GM18502 (cell line): ENCODE results near the gene TBC1D24.

Source experiments
- ATAC-seq: cut with Tn5 transposase; IDR thresholded peaks from one replicate; pipeline ENCODE4 v1.9.1; 2021; ENCODE audit warnings: mild to moderate bottlenecking; ENCODE audit not compliant: unreplicated experiment, poor library complexity

Gene TBC1D24

DNA sequence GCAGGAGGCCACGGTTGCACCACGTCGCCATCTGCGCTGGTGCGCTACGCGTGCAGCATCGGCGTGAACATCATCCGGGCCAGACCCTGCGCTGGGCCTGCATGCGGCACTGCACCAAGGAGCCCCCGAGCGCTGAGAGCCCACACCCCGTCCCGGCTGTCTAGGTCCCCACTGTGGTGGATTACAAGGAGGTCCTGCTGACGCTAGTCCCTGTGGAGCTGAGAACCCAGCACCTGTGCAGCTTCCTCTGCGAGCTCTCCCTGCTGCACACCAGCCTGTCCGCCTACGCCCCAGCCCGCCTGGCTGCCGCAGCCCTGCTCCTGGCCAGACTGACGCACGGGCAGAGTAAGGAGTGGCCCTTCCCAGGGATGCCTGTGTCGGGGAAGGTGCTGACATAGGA, 25.8 kb upstream of the TBC1D24 start:
- ATAC-seq, result no peak

DNA sequence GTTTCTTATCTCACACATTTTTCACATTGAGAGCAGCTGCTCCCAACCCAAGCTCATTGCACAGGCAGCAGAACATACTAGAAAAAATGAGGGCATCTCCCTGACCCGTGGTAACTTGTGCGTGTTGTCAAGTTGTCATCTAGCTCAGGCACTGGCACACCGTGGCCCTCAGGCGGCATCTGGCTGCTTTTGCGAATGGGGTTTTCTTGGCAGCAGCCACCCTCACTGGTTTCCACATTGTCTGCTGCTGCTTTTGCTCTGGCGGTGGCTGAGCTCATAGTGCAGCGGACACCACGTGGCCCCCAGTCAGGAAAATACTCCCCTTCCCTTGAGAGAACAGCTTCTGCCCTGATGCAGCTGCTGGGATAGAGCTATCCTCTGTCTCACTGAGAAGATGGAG, 24.4 kb upstream of the TBC1D24 start:
- ATAC-seq, result no peak

DNA sequence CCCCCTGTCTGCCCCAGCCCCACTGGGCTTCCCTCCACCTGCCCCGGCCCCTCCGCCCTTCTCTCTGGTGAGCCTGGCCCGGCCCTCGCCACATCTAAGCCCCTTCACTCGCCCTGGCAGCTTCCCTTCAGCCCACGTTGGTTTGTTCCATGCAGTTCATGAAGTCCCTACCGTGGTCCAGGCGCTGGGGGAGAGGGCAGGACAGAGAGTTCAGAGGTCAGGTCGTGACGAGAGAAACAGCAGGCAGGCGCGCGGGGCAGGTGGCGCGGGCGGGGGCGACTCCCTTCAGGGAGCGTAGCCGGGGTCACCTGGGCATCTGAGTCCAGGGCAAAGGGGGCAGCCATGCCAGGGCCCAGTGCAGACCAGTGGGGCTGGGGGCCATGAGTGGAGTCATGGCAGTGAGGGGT, 23.9 kb upstream of the TBC1D24 start:
- ATAC-seq, result no peak

DNA sequence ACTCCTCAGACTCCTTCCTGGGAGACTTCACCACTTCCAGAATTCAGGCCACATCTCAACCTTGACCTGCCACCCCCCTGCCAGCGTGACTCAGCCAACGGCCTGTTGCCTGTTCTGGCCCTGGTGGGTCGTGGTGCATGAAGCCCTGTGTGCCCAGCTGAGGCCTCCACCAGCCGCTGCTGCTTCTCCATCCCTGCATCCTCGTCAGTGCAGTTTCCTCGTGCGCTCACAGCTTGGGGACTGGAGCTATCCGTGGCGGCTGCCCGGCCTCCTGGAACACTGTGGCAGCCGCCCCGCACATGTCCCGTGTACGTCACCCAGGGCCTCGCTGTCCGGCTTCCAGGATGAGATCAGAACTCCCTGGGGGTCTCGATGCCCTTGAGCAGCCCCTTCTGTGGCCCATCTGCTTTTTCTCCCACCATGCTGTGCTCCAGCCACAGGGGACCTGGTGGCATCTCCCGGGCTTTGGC, 23.0 kb upstream of the TBC1D24 start:
- no peak for ATAC-seq

DNA sequence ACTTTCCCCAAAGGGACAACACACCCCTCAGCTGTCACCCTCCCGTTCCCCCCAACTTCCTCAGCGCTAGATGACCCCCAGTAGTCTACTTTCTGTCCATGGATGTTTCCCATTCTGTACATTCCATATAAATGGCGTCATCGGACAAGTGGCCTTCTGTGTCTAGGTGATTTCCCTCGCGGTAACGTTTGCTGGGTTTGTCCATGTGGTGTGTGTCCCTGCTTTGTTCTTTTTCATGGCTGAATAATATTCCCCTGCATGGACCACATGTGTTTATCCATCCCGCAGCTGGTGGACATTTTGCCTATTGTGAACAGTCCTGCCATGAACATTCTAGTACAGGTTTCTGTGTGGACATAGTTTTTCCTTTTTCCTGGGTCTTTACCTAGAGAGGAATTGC, 22.3 kb upstream of the TBC1D24 start:
- no peak for ATAC-seq

DNA sequence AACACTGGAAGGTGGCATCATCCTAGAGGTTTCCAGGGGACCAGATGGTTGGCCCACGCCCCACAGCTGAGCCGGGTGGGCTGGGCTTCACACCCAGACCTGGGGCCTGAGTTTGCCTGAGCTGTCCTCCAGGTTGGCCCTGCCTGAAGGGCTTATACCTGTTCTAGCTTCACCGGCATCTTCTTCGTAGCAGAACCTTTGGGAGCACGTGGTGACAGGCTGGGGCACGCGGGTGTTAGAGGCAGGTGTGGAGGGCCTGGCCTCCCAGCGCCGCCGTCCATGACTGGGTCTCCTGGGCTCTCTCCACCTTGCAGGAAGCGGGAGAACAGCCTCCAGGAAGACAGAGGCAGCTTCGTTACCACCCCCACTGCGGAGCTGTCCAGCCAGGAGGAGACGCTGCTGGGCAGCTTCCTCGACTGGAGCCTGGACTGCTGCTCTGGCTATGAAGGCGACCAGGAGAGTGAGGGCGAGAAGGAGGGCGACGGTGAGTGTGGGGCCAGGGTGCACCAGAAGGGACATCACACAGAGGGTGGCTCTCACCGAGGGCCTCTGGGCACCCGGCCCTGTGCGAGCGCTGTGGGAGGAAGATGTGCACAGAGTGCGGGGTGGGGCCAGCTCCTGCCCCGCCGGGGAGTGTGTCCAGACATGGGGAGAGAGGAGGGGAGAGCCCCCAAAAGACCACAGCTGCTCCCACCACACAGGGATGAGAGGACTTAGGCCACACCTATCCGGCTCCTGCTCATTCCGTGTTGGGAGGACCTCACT, 19.7 kb upstream of the TBC1D24 start:
- no peak for ATAC-seq

DNA sequence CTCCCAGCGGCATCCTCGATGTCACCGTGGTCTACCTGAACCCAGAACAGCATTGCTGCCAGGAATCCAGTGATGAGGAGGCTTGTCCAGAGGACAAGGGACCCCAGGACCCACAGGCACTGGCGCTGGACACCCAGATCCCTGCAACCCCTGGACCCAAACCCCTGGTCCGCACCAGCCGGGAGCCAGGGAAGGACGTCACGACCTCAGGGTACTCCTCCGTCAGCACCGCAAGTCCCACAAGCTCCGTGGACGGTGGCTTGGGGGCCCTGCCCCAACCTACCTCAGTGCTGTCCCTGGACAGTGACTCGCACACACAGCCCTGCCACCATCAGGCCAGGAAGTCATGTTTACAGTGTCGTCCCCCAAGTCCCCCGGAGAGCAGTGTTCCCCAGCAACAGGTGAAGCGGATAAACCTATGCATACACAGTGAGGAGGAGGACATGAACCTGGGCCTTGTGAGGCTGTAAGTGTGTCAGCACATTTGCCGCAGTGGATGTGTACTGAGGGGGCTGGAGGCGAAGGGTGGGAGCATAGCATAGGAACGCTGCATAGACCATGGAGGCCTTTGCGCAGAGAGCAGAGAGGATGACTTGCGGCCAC, 18.3 kb upstream of the TBC1D24 start:
- no peak for ATAC-seq

DNA sequence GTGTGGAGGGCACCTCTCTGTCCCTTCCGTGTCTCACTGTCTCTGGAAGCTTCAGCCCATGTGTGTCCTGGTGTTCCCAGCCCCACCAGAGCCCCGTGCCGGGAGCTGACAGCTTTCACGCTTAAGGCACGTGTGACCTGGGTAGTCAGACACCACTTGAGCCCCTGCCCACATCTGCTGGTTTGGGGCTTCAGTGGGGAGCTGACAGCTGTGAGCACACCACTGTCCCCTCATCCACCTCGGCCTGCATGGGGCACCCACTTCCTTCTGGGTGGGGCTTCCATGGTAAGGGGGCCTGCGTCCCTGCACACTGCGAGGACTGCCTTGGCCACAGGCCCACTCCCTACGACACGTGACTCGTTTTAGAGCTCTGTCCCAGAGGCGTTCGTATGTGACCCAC, 17.7 kb upstream of the TBC1D24 start:
- no peak for ATAC-seq

DNA sequence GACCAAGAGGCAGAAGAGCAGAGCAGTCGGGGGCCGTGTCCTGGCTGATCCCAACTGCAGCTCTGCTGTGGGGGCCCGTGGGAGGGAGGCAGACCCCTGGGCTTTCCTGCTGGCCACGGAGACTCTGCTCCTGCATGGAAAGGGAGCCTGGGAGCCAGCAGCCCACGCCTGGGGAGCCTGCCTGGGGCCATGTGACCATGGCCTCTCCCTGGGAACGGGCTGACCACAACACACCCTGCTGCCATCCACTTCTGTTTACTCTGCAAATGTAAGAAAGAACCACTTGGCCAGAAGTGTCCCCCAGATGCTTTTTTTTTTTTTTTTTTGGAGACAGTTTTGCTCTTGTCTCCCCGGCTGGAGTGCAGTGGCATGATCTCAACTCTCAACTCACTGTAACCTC, 17.0 kb upstream of the TBC1D24 start:
- ATAC-seq, result no peak

DNA sequence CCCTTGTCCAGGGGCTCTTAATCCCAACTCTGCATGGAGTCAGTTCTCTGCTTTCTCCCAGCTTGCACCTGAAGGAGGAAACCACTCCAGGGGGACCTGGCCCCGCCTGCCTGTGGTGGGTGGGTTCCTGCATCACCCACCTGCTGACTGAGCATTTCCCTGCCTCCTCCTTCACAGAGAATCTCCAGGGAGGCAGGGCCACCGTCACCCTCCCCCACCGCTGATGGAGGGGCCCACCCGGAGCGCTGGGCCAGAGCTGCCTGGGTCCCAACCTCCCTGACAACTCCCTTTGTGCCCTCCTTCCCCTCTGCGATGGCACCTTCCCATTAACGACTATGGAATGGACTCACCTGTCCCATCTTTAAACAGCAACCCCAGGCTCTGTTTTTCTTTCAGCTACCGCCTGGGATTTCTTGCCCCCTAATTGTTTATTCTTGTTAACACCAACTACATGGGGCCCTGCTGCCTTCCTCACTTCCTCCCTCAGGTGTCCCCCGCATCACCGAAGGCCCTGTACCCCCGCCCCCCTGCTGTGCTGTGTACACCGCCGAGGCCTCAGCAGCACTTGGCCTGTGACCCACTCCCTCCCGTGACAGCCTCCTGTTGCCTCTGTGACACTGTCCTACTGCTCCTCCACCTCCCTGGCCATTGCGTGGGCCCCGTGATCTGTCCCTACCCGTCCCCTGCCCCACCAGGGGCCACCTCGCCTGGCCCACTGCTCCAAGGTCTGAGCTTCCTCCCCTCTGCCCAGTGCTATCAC, 15.9 kb upstream of the TBC1D24 start:
- peak; percentile 12 for ATAC-seq

DNA sequence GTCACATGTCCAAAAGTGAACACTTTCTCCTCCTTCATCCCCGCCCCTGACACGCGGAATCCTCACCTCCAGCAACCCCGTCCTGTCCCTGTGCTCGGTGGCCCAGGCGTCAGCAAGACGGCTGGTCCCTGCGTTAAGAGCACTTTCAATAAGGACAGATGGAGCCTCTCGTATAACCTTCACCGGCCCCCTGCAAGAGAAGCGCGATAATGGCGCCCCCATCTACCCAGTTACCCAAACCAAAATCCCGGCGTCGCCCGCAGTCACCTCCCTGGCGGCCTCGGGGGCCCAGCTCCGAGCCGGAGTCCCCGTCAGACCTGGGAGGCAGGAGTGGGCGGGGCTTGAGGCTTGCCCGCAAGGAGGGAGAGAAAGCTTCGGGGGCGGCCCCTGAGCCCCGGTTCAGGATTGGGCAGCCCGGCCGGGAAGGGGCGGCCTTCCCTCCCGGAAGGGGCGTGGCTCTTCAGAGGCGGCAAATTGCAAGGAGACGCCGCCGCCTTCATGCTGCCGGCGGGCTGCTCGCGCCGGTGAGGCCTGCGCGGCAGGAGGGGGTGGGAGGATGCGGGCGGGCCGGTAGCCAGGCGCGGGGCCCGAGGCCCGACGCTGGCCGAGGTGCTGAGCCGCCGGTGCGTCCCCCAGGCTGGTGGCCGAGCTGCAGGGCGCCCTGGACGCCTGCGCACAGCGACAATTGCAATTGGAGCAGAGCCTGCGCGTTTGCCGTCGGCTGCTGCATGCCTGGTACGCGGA, 15.1 kb upstream of the TBC1D24 start, which contains the start of gene TEDC2:
TEDC2 (plus strand) TSS at position 463 of the 744 bp plus-strand sequence; CDS start at position 499, 36 bp downstream.
- ATAC-seq, result peak; percentile 91

DNA sequence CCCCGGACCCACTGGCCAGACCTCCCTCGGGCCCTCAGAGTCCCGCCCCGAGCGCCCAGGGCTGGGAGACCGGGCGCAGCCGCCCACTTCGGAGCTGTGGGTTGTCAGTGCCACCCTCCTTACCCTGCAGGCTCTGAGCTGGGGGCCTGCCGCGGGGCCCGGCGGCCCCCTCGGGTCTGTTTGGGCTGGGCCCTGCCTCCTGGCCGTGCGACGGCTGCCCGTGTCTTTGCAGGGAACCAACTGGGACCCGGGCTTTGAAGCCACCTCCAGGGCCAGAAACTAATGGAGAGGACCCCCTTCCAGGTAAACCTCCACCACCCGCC, 14.6 kb upstream of the TBC1D24 start:
- ATAC-seq, result peak; percentile 12

DNA sequence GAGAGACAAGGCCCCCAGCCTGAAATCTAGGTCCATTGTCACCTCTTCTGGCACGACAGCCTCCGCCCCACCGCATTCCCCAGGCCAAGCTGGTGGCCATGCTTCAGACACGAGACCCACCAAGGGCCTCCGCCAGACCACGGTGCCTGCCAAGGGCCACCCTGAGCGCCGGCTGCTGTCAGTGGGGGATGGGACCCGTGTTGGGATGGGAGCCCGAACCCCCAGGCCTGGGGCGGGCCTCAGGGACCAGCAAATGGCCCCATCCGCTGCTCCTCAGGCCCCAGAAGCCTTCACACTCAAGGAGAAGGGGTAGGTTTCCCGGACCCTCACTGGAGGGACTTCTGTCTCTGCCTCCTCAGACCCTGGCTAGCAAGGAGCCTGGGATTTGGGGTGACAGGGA, 14.0 kb upstream of the TBC1D24 start:
- ATAC-seq, result no peak

DNA sequence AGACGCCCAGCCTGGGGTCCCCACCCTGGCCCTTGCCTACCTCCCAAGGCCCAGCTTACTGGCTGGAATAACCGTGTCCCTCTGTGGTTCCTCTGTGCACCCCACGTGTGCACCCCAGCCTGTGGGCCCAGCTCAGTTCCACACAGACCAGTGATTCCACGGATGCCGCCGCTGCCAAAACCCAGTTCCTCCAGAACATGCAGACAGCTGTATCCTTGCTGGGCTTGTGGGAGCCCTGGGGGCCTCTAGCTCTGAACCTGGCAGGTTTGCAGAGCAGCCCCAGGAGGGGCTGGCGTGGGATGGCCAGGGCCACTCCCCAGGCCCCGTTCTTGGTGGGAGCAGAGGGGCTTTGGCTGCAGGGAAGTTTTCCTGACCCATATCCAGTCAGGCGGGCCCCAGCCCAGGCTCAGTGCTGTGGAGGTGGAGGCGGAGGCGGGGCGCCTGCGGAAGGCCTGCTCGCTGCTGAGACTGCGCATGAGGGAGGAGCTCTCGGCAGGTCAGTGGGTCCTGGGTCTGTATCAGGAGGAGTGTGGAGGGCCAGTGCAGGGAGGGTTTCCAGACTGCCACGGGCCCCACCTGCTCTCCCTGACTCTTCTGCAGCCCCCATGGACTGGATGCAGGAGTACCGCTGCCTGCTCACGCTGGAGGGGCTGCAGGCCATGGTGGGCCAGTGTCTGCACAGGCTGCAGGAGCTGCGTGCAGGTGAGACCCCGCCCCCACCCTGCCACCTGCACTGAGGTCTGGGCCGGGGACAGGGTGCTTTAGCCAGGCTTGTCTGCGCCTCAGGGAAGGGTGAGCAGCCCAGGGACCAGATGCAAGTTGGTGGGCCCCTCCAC, 12.7 kb upstream of the TBC1D24 start:
- no peak for ATAC-seq

DNA sequence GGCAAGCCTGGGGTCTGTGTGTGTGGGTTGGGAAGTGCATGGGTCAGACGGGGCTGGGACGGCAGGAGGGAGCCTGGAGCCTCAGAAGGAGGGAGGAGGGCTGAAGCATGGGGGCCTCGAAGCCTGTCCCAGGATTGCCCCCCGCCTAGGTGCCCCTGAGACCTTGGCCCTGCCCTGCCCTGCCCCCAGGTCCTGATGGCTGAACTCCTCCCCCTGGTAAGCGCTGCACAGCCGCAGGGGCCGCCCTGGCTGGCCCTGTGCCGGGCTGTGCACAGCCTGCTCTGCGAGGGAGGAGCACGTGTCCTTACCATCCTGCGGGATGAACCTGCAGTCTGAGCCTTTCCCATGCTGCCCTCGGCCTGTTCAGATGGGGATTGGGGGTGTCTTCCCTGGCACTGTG, 10.6 kb upstream of the TBC1D24 start:
- no peak for ATAC-seq

DNA sequence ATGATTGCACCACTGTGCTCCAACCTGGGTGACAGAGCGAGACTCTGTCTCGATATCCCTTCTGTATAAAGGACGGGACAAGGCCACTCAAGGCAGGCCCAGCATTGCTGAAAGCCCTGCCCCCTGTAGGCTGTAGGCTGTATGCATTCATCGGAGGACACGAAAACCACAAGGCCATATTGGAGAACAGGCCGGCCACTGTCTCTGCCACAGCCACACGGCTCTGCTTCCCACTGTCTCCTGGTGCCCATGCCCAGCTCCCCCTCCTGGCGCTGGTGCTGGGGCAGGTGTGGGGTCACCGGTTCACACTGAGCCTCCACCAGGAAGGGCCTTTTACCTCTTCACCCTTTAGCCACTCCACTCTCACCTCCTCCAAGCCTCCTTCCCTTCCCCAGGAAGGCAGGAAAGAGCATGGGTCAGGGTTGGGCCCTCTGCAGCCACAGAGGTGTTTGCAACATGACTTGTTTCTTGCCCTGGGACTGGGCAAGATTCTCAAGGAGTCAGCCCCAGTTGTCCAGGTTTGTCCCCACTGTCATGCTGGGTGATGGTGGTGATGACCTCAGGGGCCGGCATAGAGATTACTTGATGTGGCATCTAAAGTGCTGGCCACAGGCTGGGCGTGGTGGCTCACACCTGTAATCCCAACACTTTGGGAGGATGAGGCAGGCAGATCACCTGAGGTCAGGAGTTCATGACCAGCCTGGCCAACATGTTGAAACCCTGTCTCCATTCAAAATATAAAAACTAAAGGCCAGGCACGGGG, 9.1 kb upstream of the TBC1D24 start:
- ATAC-seq, result no peak

DNA sequence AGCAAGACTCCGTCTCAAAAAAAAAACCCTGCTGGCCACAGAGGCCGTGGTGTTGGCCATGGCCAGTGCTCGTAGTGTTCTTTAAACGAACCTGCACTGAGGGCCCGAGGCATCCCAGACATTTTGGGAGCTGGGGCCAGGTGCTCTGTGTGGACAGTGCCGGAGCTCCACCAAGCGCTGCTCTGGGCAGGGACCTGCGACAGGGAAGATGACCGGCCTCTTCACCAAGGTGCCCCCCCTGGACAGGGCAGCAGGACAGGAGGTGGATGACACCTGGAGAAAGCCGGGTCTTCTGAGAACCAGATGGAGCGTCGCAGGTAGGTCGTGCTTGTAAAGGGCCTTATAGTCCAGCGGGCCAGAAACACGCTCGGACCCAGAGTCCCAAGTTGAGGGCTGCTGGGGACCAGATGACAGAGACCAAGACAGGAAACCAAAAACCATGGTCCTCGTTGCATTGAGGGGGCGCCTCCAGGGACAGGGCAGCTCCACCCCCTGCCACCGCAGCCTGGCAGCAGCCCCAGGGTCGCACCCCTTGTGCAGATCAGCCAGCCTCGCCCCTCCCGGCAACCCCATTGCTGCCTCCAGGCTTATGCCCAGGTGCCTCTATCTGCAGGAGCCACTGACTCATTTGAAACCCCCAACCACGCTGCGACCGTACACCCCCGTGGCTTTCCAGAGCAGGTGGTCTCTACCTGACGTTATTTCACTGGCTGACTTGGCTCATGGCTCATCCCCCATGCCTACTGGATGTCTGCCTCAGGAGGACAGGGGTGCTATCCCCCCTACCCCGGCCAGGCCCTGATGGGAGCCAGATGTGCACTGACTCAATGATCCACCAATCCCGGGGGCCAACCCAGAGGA, 8.0 kb upstream of the TBC1D24 start:
- ATAC-seq, result no peak

DNA sequence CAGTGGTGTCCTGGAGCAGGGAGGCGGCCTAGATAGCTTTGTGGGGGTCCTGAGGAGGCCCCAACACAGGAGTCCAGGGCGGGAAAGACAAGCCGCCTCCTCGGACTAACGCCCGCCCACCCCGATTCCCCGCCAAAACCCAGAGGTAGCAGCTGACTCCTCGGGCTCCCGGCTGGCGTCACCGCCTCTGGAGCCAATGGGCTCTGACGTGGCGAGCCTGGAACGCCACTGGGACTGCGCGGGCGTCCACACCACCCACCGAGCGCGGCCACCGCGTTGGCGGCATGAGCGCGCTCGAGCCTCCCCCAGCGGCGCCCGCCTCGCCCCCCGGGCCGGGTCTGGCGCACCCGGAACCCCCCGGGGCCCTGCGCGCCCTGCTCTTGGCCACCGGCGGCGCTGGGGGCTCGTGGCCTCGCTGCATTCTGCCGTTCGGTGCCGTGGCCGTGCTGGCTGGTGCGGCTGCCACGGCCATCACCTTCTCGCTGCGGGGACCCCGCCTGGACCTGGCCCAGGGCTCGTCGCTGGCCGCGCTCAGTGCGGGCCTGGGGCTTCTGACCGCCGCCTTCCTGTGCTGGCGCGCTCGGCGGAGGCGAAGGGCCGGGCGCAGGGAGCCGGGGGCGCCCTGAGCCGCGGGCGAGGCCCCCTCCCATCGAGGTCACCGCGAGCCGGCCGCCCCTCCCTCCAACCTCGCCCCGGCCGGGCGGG, 7.2 kb upstream of the TBC1D24 start:
- no peak for ATAC-seq
